ENCODE measurements around the gene ETV6. TPM values are rescaled to one million over a fixed set of nuclear protein-coding genes. Genes with fewer than 3 reads are reported as not detected.

The ETV6 gene
- polyA plus RNA-seq, 1 donor (not counting 4 experiments of a cell fraction or from before 2014, with no cell fraction given) = 5.3 TPM

GRCh38 chr12:11813438-11813813 is 164.0 kb downstream of the ETV6 start:
- TF ChIP-seq EZH2 (IDR thresholded peaks at IDR 0.05; ENCODE audit: low read length) (no peak), CTCF (optimal IDR thresholded peaks at IDR 0.05 in 1 of 3, IDR thresholded peaks at IDR 0.05 in 1 of 3, conservative IDR thresholded peaks at IDR 0.05 in 1 of 3; ENCODE audit: extremely low read depth in 1 of 3, insufficient read depth in 2 of 3, low read length in 3 of 3) (no peak)
- H3K4me3 ChIP-seq (ENCODE audit: control insufficient read depth in 2 of 3, extremely low read depth in 1 of 3, insufficient read depth in 2 of 3, low read depth in 1 of 3, low read length in 3 of 3) = no peak overlapping the region
- no peak overlapping the region for H3K4me2 ChIP-seq (ENCODE audit: control insufficient read depth, extremely low read depth, insufficient read depth, low read depth, low read length)
- H3K79me2 ChIP-seq (ENCODE audit: control insufficient read depth, insufficient read depth, low read length) = no peaks in the 10 kb centered on the region
- no peaks in the 10 kb centered on the region for H3K36me3 ChIP-seq (ENCODE audit: control insufficient read depth in 2 of 2, extremely low read depth in 1 of 2, insufficient read depth in 2 of 2, low read length in 2 of 2)
- no peak overlapping the region for H2AFZ ChIP-seq (ENCODE audit: control insufficient read depth, low read length)
- H3K9me1 ChIP-seq (ENCODE audit: control insufficient read depth, extremely low read depth, insufficient read depth, low read length) = no peaks in the 10 kb centered on the region
- no peaks in the 10 kb centered on the region for H4K20me1 ChIP-seq (ENCODE audit: control insufficient read depth, extremely low read depth, insufficient read depth, low read length)
- H3K27me3 ChIP-seq (ENCODE audit: control insufficient read depth, extremely low read depth, insufficient read depth, low read length) = no peaks in the 10 kb centered on the region
- DNase-seq (ENCODE audit: low read depth, low spot score) = no peak
- dilution Hi-C loops (cut with MboI; ENCODE audit: extremely low pct_ligation_motif_present, low sequenced_read_pairs) = no loop called here
- H3K4me1 ChIP-seq (ENCODE audit: control insufficient read depth, extremely low read depth, insufficient read depth, low read length) = peaks cover 13% of the 10 kb centered on the region
- no peak for FAIRE-seq
- H3K9me3 ChIP-seq (ENCODE audit: control insufficient read depth, low read depth, low read length) = no peaks in the 10 kb centered on the region
- no peak overlapping the region for H3K9ac ChIP-seq (ENCODE audit: control insufficient read depth, extremely low read depth, insufficient read depth, low read length)
- no peak overlapping the region for H3K27ac ChIP-seq (ENCODE audit: control insufficient read depth, insufficient read depth, low read length)

DNA sequence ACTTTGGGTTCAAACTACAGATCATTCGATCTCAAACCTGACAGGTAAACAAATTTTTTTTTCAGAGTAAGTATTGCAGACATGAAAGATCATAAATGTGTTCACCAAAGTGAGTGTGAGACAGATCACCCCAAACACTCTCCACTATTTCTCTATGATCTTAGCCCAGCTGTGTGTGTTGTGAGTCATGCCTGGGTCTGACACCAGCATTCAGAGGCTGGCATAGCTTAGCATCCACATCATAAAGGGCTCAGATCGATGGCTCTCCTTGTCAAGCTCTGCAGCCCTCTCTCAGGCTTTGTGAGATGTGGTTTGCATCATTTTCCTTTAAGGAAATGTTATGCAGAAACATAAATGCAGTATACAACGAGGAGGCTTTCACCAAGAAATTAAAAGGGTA is 164.9 kb downstream of the ETV6 start:
- no peaks in the 10 kb centered on the region for H3K36me3 ChIP-seq (ENCODE audit: control insufficient read depth in 2 of 2, extremely low read depth in 1 of 2, insufficient read depth in 2 of 2, low read length in 2 of 2)
- no peak for TF ChIP-seq CTCF (optimal IDR thresholded peaks at IDR 0.05 in 1 of 3, IDR thresholded peaks at IDR 0.05 in 1 of 3, conservative IDR thresholded peaks at IDR 0.05 in 1 of 3; ENCODE audit: extremely low read depth in 1 of 3, insufficient read depth in 2 of 3, low read length in 3 of 3)
- no peak for TF ChIP-seq EZH2 (IDR thresholded peaks at IDR 0.05; ENCODE audit: low read length)
- H3K4me2 ChIP-seq (ENCODE audit: control insufficient read depth, extremely low read depth, insufficient read depth, low read depth, low read length) = no peak overlapping the region
- DNase-seq (ENCODE audit: low read depth, low spot score) (no peak), FAIRE-seq (peak; percentile 88)
- H3K9ac ChIP-seq (ENCODE audit: control insufficient read depth, extremely low read depth, insufficient read depth, low read length) = no peak overlapping the region
- H3K27ac ChIP-seq (ENCODE audit: control insufficient read depth, insufficient read depth, low read length) = no peak overlapping the region
- H3K79me2 ChIP-seq (ENCODE audit: control insufficient read depth, insufficient read depth, low read length) = no peaks in the 10 kb centered on the region
- H3K9me1 ChIP-seq (ENCODE audit: control insufficient read depth, extremely low read depth, insufficient read depth, low read length) = no peaks in the 10 kb centered on the region
- H3K9me3 ChIP-seq (ENCODE audit: control insufficient read depth, low read depth, low read length) = no peaks in the 10 kb centered on the region
- no peak overlapping the region for H3K4me3 ChIP-seq (ENCODE audit: control insufficient read depth in 2 of 3, extremely low read depth in 1 of 3, insufficient read depth in 2 of 3, low read depth in 1 of 3, low read length in 3 of 3)
- H3K27me3 ChIP-seq (ENCODE audit: control insufficient read depth, extremely low read depth, insufficient read depth, low read length) = no peaks in the 10 kb centered on the region
- dilution Hi-C loops (cut with MboI; ENCODE audit: extremely low pct_ligation_motif_present, low sequenced_read_pairs) = no loop called here
- H2AFZ ChIP-seq (ENCODE audit: control insufficient read depth, low read length) = no peak overlapping the region
- peaks cover 13% of the 10 kb centered on the region for H3K4me1 ChIP-seq (ENCODE audit: control insufficient read depth, extremely low read depth, insufficient read depth, low read length)
- no peaks in the 10 kb centered on the region for H4K20me1 ChIP-seq (ENCODE audit: control insufficient read depth, extremely low read depth, insufficient read depth, low read length)
